ENCODE data around the gene FBXO21.
"Not testable (repeated sequence)": the region's sequence is repeated elsewhere in the genome, so short reads cannot be mapped to it uniquely, and the experiment has no call there.

Gene FBXO21

DNA sequence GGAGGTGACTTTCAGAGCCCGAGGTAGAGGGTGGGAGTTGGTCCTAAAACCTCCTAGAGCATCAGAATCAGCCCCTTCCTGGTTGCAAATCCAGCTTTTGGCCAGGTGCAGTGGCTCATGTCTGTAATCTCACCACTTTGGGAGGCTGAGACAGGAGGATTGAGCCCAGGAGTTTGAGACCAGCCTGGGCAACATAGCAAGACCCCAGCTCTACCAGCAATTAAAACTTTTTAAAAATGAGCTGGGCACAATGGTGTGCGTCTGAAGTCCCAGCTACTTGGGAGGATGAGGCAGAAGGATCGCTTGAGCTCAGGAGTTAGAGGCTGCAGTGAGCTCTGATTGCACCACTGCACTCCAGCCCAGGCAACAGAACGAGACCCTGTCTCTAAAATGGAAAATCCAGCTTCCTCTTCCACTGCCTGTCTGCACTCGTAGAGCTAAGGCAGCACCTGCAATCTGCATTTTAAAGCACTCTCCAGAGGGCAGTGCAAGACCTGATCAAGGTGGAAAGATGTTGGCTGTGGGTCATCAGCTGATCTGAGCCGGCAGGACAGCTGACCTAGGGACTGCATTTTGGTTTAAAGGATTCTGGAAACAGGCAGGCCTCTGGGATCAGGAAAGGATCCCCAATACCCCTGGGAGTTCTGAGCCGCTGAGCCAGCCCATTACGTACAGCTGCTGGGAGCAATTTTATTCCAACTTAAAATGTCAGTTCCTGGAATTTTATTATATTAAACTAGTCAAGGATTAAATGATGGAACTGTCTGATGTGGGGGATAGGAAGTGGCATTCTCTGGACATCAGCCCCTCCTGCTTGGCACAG lies 89.2 kb downstream of the FBXO21 start:
- no peak for DNase-seq

DNA sequence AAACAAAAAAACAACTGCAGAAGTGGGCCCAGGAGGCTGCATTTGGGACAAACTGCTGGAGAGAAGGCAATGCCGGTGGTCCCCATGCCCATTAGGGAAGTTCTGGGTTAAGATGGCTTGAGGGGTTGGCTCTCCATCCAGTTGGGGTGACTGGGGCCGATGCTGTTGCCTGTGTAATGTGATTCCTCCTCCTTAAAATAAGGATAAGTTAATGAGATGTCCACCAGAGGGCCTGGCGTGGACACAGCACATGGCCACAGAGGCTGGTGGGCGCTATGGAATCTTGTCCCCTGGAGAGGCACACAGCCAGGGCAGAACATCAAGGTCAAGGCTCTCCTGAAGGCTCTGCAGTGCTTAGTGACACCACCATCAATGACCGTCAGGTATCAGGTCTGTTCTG lies 90.0 kb downstream of the FBXO21 start:
- DNase-seq, result no peak

DNA sequence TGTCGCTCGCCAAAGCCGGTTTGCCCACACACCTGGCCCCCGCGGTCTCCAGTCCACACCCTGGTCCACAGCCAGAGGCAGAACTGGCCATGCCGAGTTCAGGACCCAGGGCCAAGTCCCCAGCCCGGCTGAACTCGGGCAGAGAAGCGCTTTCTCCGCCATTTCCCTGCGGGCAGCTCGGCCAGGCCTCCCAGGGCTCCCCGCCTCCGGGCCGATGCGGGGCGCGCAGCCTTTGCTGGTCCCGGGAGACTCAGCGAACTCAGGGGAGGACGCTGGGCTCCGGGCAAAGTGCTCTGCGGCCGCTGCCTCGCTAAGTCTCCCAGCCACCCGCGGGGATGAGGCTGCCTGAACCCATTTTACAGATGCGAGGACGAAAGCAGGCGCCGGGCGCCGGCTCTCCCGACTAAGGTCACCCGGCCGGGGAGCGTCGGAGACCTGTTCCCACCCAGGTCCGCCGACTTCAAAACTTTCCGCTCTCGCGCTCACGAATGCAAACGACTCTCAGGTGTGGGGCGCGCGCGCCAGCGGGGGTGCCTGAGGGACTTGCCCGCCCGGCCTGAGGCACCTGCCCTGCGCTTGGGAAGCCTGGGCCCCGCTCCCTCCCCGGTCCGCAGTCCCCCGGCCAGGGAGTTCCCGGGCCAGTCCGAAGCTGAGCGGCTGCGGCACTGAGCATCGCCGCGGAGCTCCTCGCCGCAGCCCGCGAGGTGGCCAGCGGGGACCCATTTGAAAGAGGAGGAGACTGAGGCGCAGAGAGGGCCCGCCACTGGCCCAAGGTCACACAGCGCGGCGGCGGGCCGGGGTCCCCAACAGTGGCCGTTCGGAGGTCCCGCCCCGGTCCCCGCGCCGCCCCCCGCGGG lies 91.7 kb downstream of the FBXO21 start:
- DNase-seq, result no peak

DNA sequence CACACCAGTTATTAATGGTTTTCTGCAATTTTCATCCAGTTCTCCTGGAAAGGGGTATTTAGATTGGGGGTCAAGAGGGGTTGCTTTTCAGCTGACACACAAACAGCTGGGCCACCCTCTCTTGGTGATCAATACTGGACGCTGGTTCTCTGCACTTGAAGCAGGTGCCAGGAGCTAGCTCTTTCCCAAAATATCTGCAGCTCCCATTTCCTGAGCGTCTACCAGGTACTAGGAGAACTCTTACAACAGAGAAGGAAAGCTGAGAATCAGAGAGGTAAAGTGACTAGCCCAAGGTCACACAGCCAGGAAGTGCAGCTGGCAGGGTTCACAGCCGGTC lies 92.3 kb downstream of the FBXO21 start:
- no peak for DNase-seq

DNA sequence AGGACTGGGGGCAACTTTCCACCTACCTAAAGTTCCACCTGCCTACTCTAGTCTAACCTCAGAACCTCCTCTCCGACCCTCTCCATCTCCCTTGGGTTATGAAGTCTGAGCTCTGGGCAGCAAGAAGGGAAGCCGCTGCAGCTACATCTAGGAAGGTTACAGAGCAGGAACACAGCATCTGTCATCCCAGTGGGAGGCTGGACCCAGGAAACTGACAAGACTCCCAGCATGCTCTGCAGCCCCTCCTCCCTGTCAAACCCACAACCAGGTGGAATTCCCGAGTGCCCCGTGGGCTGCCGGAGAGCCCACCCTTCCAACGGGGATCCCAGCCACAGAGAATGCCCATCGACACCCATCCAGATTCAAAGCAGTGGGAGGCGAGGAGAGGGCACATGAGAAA lies 93.1 kb downstream of the FBXO21 start:
- DNase-seq, result no peak

DNA sequence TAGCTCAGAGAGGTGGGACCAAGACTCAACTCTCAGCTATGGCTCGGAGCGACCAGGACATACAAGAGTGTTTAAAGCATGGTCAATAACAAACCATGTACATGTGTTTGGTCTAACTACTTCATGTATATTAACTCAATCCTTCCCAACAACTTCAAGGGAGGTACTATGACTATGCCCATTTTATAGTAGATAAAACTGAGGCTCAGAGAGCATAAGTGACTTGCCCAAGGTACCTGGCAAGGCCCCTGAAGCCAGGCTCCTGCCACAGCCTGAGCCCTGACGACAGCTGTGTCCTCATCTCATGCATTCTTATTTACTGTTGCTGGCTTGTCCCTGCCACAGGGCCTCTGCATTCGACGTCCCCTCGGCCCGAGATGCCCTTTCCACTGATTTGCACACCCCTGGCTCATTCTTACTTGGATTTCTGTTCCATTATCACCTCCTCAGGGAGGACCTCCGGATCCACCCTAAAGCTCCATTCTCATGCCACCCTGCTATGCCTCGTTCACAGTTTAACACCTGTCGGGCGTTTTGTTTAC lies 93.7 kb downstream of the FBXO21 start:
- DNase-seq, result no peak

DNA sequence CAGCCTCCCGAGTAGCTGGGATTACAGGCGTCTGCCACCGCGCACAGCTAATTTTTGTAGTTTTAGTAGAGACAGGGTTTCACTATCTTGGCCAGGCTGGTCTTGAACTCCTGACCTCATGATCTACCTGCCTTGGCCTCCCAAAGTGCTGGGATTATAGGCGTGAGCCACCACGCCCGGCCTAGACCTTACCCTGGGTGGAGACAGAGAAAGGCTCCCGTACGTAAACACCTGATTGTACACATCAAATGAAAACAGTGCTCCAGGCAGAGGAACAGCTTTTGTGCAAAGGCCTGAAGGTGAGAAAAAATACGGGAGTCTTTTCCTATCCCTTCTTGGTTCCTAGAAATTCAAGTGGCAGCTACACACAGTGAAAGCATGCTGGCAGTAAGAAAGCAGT lies 95.1 kb downstream of the FBXO21 start:
- not testable (repeated sequence) for DNase-seq

DNA sequence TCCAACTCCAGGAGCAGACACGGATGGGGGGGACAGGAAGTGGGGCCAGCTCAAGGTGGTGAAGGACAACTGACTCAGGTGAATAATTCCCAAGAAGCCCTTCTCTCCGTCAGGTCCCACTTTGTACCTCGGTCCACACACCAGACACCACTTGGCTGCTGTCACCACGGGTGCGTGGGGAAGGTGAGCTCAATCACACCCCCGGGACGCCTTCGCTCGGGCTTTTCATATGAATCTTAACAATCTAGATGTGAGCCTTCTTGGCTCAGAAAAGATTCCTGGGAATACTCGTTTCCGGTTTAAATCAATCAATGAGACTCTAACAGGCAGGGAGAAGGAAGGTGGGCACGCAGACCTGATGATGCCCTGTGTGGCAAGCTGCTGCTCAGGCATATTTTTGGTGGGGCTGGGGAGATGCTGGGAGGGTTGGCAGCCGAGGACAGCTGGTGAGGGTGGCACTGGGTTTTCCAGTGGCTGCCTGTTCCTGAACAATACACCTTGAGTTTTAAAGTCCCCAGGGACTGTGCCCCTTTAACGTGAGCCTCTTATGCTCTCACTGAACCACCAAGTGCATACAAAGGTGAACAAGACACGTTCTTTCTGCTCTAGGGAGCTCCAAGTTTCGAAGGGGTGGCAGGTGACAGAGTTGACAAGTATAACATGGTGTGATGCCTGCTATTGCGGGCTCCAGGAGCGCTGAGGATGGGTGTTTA lies 96.2 kb downstream of the FBXO21 start:
- peak; percentile 97 for DNase-seq

DNA sequence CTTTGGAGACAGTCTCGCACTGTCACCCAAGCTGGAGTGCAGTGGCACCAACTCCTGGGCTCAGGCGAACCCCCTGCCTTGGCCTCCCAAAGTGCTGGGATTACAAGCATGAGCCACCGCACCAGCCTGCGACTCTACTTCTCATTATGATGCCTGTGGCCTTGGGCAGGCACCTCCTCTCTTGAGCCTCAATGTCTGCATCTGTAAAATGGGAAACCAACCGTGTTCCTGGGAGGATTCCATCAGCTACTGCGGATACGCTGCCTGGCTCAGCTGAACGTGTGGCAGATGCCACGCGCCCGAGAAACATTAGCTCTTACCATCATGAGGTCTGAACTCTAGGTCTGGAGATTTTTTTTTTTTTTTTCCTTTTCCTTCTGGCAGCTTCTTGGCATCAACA lies 96.8 kb downstream of the FBXO21 start:
- DNase-seq, result no peak

DNA sequence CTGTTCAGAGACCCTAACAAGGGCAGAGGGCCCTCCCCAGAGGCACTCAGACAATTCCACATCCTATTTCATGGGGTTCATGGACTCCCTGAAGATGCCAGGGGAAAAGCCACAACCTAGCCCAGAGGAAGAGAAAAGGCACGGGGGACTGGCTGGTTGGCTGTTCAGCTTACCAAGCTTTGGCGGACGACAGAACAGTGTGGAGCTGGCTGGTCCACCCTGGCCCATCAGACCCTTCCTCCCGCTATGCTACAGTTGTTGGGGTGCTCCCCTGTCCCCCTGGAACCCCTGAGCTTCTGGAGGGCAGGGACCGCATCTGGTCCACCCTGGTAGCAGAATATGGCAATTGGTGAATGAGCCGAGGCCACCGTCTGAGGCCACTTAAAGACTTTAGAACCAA lies 97.4 kb downstream of the FBXO21 start:
- no peak for DNase-seq

DNA sequence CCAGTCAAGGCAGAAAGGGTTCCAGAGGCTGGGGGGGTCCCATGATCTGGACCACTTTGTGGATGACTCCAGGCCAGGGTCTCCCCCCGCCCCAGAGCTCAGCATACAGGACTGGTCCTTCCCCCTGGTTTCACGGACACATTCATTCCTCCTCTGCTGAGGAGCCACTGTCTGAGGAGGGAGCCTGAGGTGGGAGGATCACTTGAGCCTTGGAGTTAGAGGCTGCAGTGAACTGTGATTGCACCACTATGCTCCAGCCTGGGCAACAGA lies 97.8 kb downstream of the FBXO21 start:
- DNase-seq, result no peak

Measured in NCI-H2107 (cell line).